Measurements from ENCODE around the gene HMGCS1.
"Not testable (repeated sequence)": the region's sequence is repeated elsewhere in the genome, so short reads cannot be mapped to it uniquely, and the experiment has no call there.

Gene HMGCS1

DNA sequence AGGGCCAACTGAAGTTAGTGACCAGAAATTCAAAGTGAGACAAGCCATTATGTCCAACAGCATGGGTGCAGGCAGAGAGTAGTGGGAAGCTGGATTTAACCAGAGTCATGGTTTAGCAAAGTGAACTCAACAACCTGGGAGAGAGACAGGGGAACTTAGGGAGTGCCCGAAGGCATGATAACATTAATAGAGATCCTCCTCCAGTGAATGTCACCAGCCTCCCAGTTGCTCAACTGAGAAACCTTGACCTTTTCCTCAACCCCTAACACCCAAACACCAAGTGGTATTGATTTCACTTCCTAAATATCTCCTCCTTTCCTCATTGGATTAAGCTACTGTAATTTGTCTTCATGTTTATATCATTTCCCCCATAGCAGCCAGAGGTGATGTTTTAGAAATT is 42.6 kb downstream of the HMGCS1 start:
- DNase-seq: no peak

DNA sequence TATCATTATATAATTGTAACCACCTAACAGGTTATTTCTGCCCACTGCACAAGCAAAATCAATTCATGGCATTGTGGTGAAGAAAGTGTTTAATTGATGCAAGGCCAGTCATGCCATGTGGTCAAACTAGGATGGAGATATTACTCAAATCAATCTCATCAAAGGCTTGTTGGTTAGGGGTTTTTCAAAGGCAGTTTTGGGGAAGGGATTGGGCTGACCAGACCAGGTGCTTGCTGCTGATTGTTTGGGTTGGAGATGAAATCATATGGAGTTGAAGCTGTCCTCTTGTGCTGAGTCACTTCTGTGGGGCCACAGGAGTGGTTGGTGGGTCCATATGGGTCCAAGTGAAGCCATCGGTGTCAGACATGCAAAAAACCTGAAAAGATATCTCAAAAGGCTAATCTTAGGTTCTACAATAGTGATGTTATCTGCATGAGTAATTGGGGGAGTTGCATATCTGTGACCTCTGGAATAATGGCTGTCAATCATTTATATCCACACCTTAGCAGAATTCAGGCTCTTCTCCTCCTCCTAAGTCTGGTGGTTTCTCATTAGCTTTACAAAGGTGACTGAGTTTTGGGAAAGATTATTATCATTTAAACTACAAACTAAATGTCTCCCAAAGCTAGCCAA is 44.9 kb downstream of the HMGCS1 start:
- DNase-seq: no peak

DNA sequence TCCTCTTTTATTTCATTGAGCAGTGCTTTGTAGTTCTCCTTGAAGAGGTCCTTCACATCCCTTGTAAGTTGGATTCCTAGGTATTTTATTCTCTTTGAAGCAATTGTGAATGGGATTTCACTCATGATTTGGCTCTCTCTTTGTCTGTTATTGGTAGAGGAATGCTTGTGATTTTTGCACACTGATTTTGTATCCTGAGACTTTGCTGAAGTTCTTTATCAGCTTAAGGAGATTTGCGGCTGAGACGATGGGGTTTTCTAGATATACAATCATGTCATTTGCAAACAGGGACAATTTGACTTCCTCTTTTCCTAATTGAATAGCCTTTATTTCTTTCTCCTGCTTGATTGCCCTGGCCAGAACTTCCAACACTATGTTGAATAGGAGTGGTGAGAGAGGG is 50.9 kb downstream of the HMGCS1 start:
- not testable (repeated sequence) for DNase-seq

DNA sequence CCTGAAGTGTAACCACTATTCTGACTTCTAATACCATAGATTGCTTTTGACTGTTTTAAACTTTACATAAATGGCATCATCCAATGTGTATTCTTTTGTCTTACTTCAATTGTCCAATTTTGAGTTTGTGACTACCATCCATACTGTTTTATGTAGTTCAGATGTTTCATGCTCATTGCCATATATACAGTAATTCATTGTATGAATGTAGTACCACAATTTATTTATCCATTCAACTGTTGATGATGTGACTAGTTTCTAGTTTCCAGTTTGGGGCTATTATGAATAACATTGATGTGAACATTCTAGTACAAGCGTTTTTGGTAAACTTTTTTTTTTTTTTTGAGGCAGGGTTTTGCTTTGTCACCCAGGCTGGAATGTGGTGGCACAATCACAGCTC is 55.1 kb downstream of the HMGCS1 start:
- no peak for DNase-seq

DNA sequence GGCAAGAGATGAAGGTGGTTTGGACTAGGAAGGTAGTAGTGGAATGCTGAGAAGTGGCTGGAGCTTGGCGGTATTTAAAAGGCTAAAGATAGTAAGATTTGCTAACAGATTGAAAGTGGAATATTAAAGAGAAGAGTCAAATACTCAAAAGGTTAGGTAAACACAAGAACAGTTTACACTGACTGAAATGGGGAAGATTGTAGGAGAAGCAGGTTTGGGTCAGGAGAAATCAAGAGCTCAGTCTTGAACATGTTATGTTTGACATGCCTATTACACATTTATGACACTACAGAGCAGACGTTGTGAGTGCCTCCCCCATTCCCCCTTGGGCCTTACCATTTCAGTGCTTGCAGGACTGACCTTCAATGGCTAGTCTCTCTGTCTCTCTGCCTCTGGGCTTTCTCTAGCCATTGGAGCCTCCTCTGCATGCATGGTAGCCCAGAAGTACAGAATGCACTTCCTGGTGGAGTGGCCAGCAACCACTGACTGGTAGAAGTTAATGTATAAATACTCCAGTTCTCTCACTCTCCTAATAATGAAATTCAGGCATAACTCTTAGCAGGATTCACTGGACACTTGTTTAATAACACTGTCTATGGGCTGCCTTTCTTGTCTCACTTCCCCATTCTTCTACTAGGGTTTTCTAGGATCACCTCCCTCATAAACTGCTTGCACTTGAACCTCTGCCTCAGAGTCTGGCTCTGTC is 56.8 kb downstream of the HMGCS1 start:
- DNase-seq: no peak

DNA sequence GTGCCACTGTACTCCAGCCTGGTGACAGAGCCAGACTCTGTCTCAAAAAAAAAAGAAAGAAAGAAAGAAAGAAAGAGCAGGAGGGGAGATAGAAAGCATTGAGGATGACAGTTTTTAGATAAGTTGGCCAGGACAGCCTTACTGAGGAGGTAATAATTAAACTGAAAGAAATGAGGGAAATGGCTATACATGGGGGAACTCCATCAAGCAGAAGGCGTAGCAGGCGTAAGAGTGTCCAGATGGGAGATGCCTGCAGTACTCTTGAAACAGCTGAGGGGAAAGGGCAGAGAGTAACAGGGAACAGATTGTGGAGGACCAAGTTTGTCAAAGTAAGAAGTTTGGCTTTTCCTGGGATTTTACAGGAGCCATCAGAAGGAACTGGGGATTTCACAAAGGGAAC is 57.5 kb downstream of the HMGCS1 start:
- no peak for DNase-seq

DNA sequence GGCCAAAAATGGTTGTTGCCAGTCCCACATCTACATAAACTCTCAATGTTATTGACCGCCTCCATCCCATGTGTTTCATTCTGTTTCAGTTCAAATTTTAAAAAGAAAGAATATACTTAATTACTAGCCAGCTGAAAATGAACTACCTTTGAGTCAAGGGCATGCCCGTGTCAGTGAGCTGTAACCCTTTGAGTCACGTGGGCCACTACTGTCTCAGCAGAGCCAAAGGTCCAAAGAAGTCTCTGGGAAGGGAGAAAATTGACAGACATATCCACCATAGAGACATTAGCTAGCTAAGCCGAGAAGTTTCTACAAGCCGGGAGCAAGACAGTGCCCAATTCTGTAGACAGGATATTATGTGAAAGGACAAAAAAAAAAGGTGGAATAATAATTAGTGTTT is 61.5 kb downstream of the HMGCS1 start:
- no peak for DNase-seq

DNA sequence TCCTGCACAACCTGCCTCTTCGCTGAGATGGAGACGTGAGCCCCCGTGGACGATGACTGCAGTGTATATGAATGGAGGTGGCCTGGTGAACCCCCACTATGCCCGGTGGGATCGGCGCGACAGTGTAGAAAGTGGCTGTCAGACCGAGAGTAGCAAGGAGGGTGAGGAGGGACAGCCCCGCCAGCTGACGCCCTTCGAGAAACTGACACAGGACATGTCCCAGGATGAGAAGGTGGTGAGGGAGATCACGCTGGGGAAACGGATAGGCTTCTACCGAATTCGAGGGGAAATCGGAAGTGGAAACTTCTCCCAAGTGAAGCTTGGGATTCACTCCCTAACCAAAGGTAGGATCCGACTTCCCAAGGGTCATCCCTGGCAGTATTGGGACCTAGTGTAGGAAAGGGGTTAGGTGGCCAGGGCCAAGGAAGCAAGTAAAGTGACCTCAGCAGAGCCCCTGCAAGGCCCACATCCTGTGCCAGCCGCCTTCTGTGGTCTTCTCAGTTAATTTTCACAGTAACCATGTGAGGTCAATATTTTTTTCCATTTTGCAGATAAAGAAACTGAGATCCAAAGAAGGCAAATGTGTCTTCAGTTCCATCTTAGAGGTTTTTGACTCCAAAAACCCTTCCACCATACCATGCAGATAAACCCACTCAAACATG is 67.4 kb downstream of the HMGCS1 start:
- no peak for DNase-seq

DNA sequence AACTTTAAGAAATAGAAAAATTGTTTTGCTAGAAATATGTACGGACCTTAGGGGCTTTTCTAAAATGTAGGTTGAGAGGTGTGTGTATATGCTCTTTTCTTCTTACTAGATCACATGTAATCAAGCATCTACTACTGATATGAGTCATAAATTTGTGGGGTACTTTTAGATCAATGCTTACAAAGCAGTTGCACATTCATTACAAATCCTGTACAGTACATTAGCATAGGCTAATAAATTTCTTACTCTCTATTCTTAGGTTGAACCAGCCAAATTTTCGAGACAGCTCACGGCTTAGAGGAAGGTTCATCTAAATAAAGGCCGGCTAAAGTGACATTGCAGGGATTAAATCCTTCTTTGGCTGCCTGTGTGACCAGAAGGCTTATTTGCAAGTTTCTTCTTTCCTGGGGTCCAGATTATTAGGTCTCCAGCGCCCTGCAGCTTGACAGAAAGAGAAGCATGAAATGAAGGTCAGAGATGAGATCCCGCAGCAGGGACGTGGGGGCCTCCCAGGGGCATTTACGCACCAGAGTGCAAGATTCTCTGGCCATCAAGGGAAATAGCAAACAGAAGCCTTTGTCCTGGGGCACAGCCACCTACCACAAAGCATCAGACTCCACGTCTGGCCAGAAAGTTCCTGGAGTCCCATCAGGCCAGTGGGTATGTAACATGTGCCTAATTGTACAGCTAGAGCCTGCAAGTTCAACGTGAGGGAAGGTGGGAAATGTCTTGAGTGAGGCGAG is 68.2 kb downstream of the HMGCS1 start:
- DNase-seq: no peak

DNA sequence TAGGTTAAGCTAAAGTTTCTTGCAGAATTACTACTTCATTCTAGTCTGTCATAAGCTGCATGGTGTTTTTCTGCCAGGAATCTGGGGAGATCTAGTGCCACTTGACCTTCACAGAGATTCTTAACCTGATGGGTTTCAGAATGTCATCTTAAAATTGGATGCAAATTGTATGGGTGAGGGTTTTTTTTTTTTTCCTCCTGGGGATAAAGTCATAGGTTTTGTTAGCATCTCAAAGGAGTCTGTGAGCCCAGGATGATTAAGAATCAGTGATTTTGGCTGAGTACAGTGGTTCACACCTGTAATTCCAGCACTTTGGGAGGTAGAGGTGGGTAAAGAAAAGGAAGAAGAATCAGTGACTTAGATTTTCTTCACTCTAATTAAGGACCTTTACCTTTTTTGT is 69.9 kb downstream of the HMGCS1 start:
- no peak for DNase-seq

DNA sequence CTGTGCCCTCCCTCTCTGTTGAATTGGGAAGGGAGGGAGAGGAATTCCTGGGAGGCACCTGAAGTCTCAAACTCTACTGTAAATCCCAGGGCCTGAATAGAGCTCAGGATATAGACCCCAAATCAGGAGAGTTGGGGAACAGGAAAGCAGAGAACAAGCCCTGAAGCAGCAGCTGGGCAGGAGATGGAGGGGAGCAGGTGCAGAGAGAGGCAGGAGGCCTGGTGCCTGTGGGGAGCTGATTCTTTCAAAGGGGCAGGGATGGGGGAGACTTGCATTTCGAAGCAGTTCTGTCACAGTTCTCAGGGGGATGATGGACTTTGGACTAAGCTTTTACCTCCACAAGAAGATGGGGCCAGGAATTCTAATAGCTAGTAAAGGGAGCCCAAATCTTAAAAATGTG is 71.0 kb downstream of the HMGCS1 start:
- DNase-seq: no peak
